CD1c-positive myeloid dendritic cell (primary cell): Measurements from ENCODE around the gene KCNAB3.

Source experiments
- DNase-seq: peaks from one replicate; pipeline ENCODE4 v3.0.0-alpha.2; 2016; ENCODE audit errors: extremely low spot score

KCNAB3 gene

DNA sequence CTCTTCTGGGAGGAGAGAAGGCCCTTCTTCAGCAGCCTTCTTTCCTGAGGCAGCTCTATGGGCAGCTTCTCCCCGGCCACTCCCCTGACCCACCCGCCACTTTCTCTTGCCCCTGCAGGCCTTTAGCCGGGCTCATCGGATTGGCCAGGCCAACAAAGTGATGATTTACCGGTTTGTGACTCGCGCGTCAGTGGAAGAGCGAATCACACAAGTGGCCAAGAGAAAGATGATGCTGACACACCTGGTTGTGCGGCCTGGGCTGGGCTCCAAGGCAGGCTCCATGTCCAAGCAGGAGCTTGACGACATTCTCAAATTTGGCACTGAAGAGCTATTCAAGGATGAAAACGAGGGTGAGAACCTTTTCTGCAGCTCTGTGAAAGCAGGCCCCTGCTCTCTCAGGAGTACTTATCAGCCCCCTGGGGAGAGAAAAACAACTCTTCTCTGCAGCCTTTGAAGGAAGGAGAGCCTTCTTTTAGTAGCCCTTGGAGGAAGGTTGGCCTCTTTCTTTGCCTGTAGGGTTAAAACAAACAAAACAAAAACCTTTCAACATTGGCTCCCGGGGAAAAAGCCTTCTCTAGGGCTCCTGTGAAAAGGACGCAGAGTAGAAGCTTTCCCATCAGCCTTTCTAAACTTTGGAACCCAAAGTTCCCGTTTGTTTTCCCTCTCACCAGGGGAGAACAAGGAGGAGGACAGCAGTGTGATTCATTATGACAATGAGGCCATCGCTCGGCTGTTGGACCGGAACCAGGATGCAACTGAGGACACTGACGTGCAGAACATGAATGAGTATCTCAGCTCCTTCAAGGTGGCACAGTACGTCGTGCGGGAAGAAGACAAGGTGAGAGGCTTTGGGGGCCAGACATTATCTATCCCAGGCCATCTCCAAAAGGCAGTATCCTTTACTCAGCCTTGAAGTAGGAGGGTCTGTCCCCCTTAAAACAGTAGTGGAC lies 26.2 kb downstream of the KCNAB3 start:
- no peak for DNase-seq

DNA sequence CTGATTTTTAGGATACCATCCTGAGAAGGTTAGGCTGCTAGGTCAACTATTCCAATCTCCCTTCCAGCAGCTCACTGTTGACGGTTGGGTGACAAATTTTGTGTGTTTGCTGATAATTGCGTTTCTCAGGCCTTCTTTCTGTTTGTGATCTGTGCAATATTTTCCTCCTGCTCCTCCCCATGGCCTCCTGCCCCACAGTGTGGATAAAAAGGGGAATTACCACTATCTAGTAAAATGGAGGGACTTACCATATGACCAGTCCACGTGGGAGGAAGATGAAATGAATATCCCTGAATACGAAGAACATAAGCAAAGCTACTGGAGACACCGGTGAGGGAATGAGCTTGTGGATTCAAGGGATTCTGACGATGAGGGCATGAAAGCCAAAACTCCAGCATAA lies 31.9 kb downstream of the KCNAB3 start:
- peak; percentile 80 for DNase-seq

GRCh38 chr17:7897090-7897489 lies 32.6 kb downstream of the KCNAB3 start:
- no peak for DNase-seq

GRCh38 chr17:7894866-7895265 lies 34.8 kb downstream of the KCNAB3 start:
- DNase-seq: no peak

DNA sequence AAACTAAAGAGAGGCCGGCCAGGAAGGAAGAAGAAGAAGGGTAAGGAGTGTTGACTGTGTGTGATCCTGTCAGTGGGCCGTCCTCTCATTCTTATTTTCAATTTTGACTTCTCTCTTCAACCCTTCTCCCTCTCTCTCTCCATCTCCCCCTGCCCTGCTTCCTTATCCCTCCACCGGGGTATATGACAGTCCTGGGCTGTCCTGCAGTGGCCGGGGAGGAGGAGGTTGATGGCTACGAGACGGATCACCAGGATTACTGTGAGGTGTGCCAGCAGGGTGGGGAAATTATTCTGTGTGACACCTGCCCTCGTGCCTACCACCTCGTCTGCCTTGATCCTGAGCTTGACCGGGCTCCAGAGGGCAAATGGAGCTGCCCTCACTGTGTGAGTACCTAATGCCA lies 35.4 kb downstream of the KCNAB3 start:
- no peak for DNase-seq

- no peak for DNase-seq
These were observed 36.3 kb downstream of the KCNAB3 start for GRCh38 chr17:7893187-7893880.

GRCh38 chr17:7889166-7889955 lies 40.3 kb downstream of the KCNAB3 start:
- peak; percentile 91 for DNase-seq

- peak; percentile 21 for DNase-seq
These were observed 41.3 kb downstream of the KCNAB3 start, which contains the start of gene CHD3 for GRCh38 chr17:7888184-7888920. TSS of gene CHD3 (plus strand) at chr17:7888789. CDS start at chr17:7889001, 212 bp downstream.

- DNase-seq: peak; percentile 82
These were observed 42.0 kb downstream of the KCNAB3 start for GRCh38 chr17:7887482-7888183.

GRCh38 chr17:7887038-7887481 lies 42.6 kb downstream of the KCNAB3 start:
- no peak for DNase-seq

GRCh38 chr17:7886227-7887037 lies 43.2 kb downstream of the KCNAB3 start:
- peak; percentile 32 for DNase-seq

DNA sequence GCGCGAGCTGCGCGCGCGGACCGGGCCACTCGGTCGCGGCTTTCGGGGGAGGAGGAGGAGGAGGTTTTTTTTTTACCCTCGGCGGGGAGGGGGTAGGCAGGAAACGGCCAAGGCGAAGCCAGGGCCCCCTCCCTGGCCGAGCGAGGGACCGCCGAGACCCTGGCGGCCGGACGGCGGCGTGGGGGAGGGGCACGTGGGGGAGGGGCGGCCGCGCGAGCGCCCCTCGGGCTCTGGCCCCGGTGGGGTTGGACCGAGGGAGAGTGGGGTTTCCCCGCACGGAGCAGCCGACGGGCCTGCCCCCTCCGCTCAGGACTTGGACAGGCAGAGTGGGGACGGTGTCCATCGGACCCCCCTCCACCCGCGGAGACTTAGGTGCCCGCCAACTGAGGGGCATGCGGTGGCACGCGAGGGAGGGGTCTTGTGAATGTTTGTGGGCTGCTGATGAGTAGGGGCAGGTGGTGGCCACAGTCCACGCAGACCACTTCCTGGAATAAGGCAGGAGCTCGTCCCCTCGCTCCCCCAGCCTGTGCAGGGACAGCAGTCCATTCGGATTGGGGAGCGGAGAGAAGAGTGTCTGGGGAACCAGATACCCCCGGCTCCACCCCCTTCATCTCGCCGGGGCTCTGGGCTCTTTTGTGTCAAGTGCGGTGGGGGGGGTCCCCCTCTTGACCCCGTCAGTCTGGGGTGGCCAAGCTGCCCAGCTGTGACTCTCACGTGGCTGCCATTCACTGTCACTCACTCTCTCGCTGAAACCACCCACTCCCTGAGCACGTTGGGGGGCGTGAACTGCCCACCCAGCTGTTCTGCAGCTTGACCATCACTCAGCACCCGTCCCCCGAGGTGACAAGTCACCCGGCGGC lies 44.1 kb downstream of the KCNAB3 start:
- DNase-seq: peak; percentile 40

- no peak for DNase-seq
These were observed 44.9 kb downstream of the KCNAB3 start for GRCh38 chr17:7884581-7885366.

DNA sequence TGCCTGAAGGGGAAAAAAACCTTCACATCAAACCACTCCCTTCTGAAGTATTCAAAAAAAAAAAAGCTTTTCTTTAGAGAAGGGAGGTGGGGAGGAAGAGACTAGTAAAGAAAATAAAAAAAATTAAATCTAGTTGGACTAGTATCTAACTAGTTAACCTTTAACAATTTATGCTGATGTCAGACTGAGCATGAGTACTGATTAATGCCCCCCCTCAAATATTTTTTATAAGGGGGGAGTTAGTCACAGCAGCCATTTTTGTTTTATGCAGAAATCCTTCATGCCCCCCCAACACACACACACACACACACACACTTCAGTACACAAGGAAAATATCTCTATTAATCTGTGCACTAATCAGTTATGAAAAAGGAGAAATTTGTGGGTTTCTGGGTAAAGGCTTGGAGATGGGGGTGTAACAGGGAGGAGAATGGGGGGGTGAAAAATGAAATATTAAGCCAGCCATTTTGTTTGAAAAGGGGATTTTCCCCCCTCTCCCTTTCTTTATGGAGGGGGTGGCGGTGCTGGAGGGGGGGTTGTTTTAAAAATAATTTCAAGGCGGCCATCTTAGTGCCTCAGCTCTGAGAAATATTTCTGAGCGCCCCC lies 45.8 kb downstream of the KCNAB3 start:
- peak; percentile 17 for DNase-seq

- DNase-seq: no peak
These were observed 47.0 kb downstream of the KCNAB3 start for GRCh38 chr17:7882629-7883028.

GRCh38 chr17:7882068-7882467 lies 47.6 kb downstream of the KCNAB3 start:
- DNase-seq: peak; percentile 13

GRCh38 chr17:7881276-7882054 lies 48.2 kb downstream of the KCNAB3 start:
- no peak for DNase-seq
